Brain microvascular endothelial cell (primary cell): ENCODE measurements around the gene SOX5.

Experiments
- DNase-seq: peaks from one replicate; pipeline ENCODE4 v3.0.0-alpha.2; 2020
- H3K27ac ChIP-seq: fragments of 250-450 bp; sonication (Bioruptor Pico); 2 replicates; pipeline ENCODE4 v1.5.1; 2020; ENCODE audit warnings: mild to moderate bottlenecking, moderate library complexity
- H3K27me3 ChIP-seq: fragments of 250-450 bp; sonication (Bioruptor Pico); replicated peaks from 2 replicates; pipeline ENCODE4 v1.5.1; 2020; ENCODE audit warnings: mild to moderate bottlenecking
- H3K36me3 ChIP-seq: fragments of 250-450 bp; sonication (Bioruptor Pico); replicated peaks from 2 replicates; pipeline ENCODE4 v1.5.1; 2020; ENCODE audit warnings: mild to moderate bottlenecking
- H3K4me3 ChIP-seq: 2 replicates; pipeline ENCODE4 v1.5.1; 2011; ENCODE audit warnings: low read depth, mild to moderate bottlenecking, control low read depth, low read length, moderate library complexity
- in situ Hi-C: cut with HindIII; loops from 2 replicates; pipeline ENCODE4 v1.10.0; 2017; ENCODE audit warnings: low sequenced_read_pairs, low pct_ligation_motif_present
- TF ChIP-seq, protein P1 (sequence below): IDR thresholded peaks from 2 replicates; pipeline ENCODE4 v1.5.1; 2011; ENCODE audit warnings: low read depth, mild to moderate bottlenecking, moderate library complexity, low read length, control low read depth, inconsistent platforms; ENCODE audit errors: missing control alignments

The SOX5 gene

DNA sequence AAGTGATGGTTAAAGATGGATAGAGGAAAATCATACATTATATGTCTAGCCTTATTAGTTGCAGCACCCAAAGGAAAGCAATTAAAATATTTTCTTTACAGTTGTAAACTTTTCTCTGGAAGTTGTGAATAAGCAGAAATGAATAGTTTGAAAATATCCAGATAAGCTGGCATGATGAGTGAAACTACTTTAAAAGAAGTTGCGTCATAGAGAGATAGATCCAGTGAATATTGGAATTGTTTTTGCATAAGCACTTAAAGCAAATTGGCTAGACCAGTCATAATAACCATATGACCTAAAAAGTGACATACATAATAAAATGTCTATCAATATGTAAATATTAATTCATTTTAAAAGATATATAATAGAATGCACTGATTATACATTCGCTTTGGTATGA lies 132.1 kb downstream of the SOX5 start:
- Histone ChIP-seq H3K27me3 (no peaks in the 10 kb centered on the region), H3K36me3 (no peaks in the 10 kb centered on the region), H3K4me3 (no peak overlapping the region), H3K27ac (no peak overlapping the region)
- DNase-seq, result no peak
- TF ChIP-seq, protein P1, sequence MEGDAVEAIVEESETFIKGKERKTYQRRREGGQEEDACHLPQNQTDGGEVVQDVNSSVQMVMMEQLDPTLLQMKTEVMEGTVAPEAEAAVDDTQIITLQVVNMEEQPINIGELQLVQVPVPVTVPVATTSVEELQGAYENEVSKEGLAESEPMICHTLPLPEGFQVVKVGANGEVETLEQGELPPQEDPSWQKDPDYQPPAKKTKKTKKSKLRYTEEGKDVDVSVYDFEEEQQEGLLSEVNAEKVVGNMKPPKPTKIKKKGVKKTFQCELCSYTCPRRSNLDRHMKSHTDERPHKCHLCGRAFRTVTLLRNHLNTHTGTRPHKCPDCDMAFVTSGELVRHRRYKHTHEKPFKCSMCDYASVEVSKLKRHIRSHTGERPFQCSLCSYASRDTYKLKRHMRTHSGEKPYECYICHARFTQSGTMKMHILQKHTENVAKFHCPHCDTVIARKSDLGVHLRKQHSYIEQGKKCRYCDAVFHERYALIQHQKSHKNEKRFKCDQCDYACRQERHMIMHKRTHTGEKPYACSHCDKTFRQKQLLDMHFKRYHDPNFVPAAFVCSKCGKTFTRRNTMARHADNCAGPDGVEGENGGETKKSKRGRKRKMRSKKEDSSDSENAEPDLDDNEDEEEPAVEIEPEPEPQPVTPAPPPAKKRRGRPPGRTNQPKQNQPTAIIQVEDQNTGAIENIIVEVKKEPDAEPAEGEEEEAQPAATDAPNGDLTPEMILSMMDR, result no peak
- in situ Hi-C loops, result no loop called here

DNA sequence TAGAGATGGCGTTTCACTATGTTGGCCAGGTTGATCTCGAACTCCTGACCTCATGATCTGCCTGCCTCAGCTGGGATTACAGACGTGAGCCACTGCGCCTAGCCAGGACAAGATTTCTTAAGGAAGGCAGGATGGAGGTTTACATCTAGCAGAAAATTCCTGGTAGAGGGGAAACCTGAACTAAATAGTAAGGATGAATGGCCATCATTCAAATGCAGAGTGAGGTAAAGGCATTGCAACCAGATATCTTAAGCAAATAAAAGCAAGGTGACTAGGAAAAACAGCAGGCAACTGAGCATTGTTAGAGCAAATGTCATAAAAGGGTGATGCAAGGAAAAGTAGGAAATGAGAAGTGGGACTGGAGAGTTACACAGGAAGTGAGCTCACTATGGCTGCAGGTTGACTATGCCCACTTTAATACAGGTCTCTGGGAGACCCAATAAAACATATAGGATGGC lies 133.0 kb downstream of the SOX5 start:
- Histone ChIP-seq H3K27me3 (no peaks in the 10 kb centered on the region), H3K4me3 (no peak overlapping the region), H3K36me3 (no peaks in the 10 kb centered on the region), H3K27ac (no peak overlapping the region)
- DNase-seq, result no peak
- in situ Hi-C loops, result no loop called here
- TF ChIP-seq, protein P1, result no peak

- Histone ChIP-seq H3K27me3 (no peaks in the 10 kb centered on the region), H3K4me3 (no peak overlapping the region), H3K27ac (no peak overlapping the region), H3K36me3 (no peaks in the 10 kb centered on the region)
- TF ChIP-seq, protein P1, result no peak
- in situ Hi-C loops, result no loop called here
- DNase-seq, result no peak
Measured at GRCh38 chr12:23815810-23816209, 133.7 kb downstream of the SOX5 start.

- in situ Hi-C loops, result no loop called here
Measured at GRCh38 chr12:23813206-23813605, 136.3 kb downstream of the SOX5 start.

DNA sequence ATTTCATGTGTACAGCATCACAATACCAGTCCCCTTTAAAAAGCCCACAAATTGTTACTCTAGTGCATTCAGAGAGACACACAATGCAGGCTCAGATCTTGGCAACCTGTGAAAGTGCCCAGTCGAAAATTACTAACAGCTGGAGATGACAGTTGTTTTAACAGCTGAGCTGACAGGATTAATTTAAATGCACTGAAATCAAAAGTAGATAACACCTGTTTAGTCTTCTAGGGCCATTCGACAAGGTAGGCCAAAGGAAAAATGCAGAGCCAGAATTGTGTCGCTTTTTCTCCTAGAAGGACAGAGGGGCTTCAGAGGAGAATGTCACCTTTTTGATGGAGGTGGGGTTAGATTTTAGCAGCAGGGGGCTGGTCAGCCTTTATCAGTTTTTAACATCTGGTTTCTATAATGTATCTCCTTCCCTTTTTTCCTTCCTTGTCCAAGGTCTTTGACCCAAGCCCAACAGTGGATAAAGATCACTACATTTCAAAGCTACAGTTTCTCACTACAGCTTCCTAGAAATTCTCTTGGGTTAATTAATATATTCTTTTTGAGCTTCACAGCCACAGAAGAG lies 139.1 kb downstream of the SOX5 start:
- no peak for DNase-seq
- in situ Hi-C loops, result no loop called here
- Histone ChIP-seq H3K27me3 (no peaks in the 10 kb centered on the region), H3K4me3 (no peak overlapping the region), H3K27ac (no peak overlapping the region), H3K36me3 (no peaks in the 10 kb centered on the region)
- TF ChIP-seq, protein P1, result no peak

More at GRCh38 chr12:23813206-23813605, 136.3 kb downstream of the SOX5 start:
- DNase-seq, result no peak
- TF ChIP-seq, protein P1, result no peak
- H3K27ac ChIP-seq, result no peak overlapping the region
- H3K36me3 ChIP-seq, result no peaks in the 10 kb centered on the region
- no peak overlapping the region for H3K4me3 ChIP-seq
- H3K27me3 ChIP-seq, result no peaks in the 10 kb centered on the region

DNA sequence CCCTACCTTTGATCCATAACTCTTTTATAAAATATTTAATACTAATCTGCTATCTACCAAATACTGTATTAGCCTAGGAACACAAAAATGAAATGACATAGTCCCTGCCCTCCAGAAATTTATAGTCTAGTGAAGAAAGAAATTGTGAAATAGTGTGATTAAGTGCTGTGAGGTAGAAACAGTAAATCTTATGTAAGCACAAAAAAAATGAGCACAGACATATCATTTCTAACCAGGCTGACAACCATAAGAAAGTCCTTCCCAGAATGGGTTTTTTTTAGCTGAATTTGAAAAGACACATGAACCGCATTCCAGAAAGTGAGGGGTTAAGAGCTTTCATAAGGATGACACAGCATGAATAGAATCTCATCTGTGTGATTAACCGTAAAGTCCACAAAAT lies 145.9 kb downstream of the SOX5 start:
- Histone ChIP-seq H3K36me3 (no peaks in the 10 kb centered on the region), H3K4me3 (no peak overlapping the region), H3K27me3 (no peaks in the 10 kb centered on the region), H3K27ac (no peak overlapping the region)
- in situ Hi-C loops, result no loop called here
- no peak for DNase-seq
- TF ChIP-seq, protein P1, result no peak
